ENCODE measurements around the gene MYO1C.

Gene MYO1C

GRCh38 chr17:1442187-1442586 lies 50.3 kb downstream of the MYO1C start:
- no peak overlapping the region for H3K4me2 ChIP-seq (ENCODE audit: low read length)
- H3K9me3 ChIP-seq (ENCODE audit: low read length), result no peaks in the 10 kb centered on the region
- no peak overlapping the region for H3K4me3 ChIP-seq (ENCODE audit: low read depth, low read length, poor library complexity, severe bottlenecking)
- TF ChIP-seq CTCF (IDR thresholded peaks at IDR 0.05; ENCODE audit: low read length), result no peak
- TF ChIP-seq EZH2 (IDR thresholded peaks at IDR 0.05; ENCODE audit: borderline replicate concordance, low read length), result no peak
- no peak overlapping the region for H3K27ac ChIP-seq (ENCODE audit: low read depth, low read length, poor library complexity, severe bottlenecking)
- no peaks in the 10 kb centered on the region for H4K20me1 ChIP-seq (ENCODE audit: insufficient read depth, low read length)
- H3K36me3 ChIP-seq (ENCODE audit: insufficient read depth, low read length), result peaks cover 7% of the 10 kb centered on the region
- H3K9me2 ChIP-seq (ENCODE audit: low read depth, low read length), result no peaks in the 10 kb centered on the region
- no peaks in the 10 kb centered on the region for H3F3A ChIP-seq (ENCODE audit: insufficient read depth, low read length)
- no peak overlapping the region for H2AFZ ChIP-seq (ENCODE audit: low read length)
- H3K27me3 ChIP-seq (ENCODE audit: insufficient read depth, low read length), result no peaks in the 10 kb centered on the region
- no peak overlapping the region for H3K9ac ChIP-seq (ENCODE audit: low read length)
- H3K79me2 ChIP-seq (ENCODE audit: insufficient read depth, low read length), result peaks cover 32% of the 10 kb centered on the region
- no peaks in the 10 kb centered on the region for H3K4me1 ChIP-seq (ENCODE audit: insufficient read depth, low read length, severe bottlenecking)

- no peak overlapping the region for H2AFZ ChIP-seq (ENCODE audit: low read length)
- no peak overlapping the region for H3K27ac ChIP-seq (ENCODE audit: low read depth, low read length, poor library complexity, severe bottlenecking)
- no peak overlapping the region for H3K4me3 ChIP-seq (ENCODE audit: low read depth, low read length, poor library complexity, severe bottlenecking)
- no peaks in the 10 kb centered on the region for H3K9me3 ChIP-seq (ENCODE audit: low read length)
- H3K36me3 ChIP-seq (ENCODE audit: insufficient read depth, low read length), result peaks cover 19% of the 10 kb centered on the region
- no peaks in the 10 kb centered on the region for H3K27me3 ChIP-seq (ENCODE audit: insufficient read depth, low read length)
- H3K9ac ChIP-seq (ENCODE audit: low read length), result no peak overlapping the region
- TF ChIP-seq EZH2 (IDR thresholded peaks at IDR 0.05; ENCODE audit: borderline replicate concordance, low read length) (no peak), CTCF (IDR thresholded peaks at IDR 0.05; ENCODE audit: low read length) (no peak)
- H3K4me2 ChIP-seq (ENCODE audit: low read length), result no peak overlapping the region
- H3F3A ChIP-seq (ENCODE audit: insufficient read depth, low read length), result no peaks in the 10 kb centered on the region
- H3K4me1 ChIP-seq (ENCODE audit: insufficient read depth, low read length, severe bottlenecking), result no peaks in the 10 kb centered on the region
- H4K20me1 ChIP-seq (ENCODE audit: insufficient read depth, low read length), result no peaks in the 10 kb centered on the region
- peaks cover 21% of the 10 kb centered on the region for H3K79me2 ChIP-seq (ENCODE audit: insufficient read depth, low read length)
- H3K9me2 ChIP-seq (ENCODE audit: low read depth, low read length), result no peaks in the 10 kb centered on the region
Observed at GRCh38 chr17:1440921-1441320, 51.6 kb downstream of the MYO1C start.

- Histone ChIP-seq H3K27me3 (ENCODE audit: insufficient read depth, low read length) (no peaks in the 10 kb centered on the region), H4K20me1 (ENCODE audit: insufficient read depth, low read length) (no peaks in the 10 kb centered on the region), H2AFZ (ENCODE audit: low read length) (no peak overlapping the region), H3K36me3 (ENCODE audit: insufficient read depth, low read length) (peaks cover 42% of the 10 kb centered on the region), H3K9ac (ENCODE audit: low read length) (no peak overlapping the region), H3K4me1 (ENCODE audit: insufficient read depth, low read length, severe bottlenecking) (no peaks in the 10 kb centered on the region), H3K9me2 (ENCODE audit: low read depth, low read length) (no peaks in the 10 kb centered on the region), H3K9me3 (ENCODE audit: low read length) (no peaks in the 10 kb centered on the region), H3K79me2 (ENCODE audit: insufficient read depth, low read length) (peaks cover 4% of the 10 kb centered on the region; the same call in 1 of the 2 replicates), H3K4me3 (ENCODE audit: low read depth, low read length, poor library complexity, severe bottlenecking) (no peak overlapping the region), H3K4me2 (ENCODE audit: low read length) (no peak overlapping the region), H3K27ac (ENCODE audit: low read depth, low read length, poor library complexity, severe bottlenecking) (no peak overlapping the region), H3F3A (ENCODE audit: insufficient read depth, low read length) (no peaks in the 10 kb centered on the region)
- TF ChIP-seq CTCF (IDR thresholded peaks at IDR 0.05; ENCODE audit: low read length) (no peak), EZH2 (IDR thresholded peaks at IDR 0.05; ENCODE audit: borderline replicate concordance, low read length) (no peak)
Observed at GRCh38 chr17:1438593-1439083, 53.8 kb downstream of the MYO1C start.
